Occipital lobe (tissue), 2 donors: ENCODE measurements around the gene NEUROG1. TPM values are rescaled to one million over a fixed set of nuclear protein-coding genes. Genes with fewer than 3 reads are reported as not detected.

Source experiments
- DNase-seq: peaks from one replicate; lab custom pipeline; 2025; lab: John Stamatoyannopoulos, UW
- total RNA-seq: library from RNA; depleted of rRNA; stranded (reverse); fragments of >200 nt; gene quantifications from one replicate; pipeline ENCODE4 v1.2.3, GENCODE V29; 2014

NEUROG1 gene
- total RNA-seq, 1 donor from 2014 or later, result 1.1 TPM

- no peak for DNase-seq
Observed at GRCh38 chr5:135564331-135564730, 28.6 kb upstream of the NEUROG1 start.

- DNase-seq, result no peak
Observed at GRCh38 chr5:135561266-135561665, 25.5 kb upstream of the NEUROG1 start.

DNA sequence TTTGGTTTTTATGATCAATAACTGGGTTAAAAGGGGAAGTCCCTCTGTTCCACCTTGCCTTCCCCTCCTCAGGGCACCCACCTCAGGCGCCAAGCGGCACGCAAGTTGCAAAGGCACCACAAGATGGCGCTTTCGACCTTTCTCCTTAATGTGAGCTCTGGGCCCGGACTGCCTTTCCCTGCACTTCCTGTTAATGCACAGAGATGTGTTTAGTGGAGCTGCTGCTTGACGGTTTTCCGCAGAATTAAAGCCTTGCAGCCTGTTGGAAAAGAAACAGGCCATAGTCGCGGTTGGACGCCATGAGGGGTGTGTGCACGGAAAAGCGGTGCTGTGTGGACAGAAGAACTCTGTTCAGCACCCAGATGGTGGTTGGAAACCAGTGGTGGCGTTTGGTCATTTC is 25.1 kb upstream of the NEUROG1 start:
- peak; percentile 49 for DNase-seq

DNA sequence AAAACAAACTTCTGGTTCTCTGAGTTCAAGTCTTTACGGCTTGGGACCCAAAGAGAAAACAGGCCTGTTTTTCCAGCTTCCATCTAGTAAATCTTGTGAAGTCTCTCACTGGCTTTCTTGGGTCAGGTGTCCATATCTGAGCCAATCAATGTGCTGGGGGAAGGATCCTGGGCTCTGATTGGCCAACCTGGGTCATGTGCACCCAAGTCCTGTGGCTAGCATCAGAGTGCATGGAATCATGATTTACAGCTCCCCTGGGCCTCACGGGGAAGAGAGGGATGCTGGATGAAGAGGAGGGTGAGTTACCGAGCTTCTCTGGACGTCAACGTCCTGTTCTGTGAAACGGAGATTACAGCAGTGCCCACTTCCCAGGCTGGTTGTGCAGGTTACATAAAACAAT is 23.6 kb upstream of the NEUROG1 start:
- DNase-seq, result no peak

- no peak for DNase-seq
Observed at GRCh38 chr5:135557076-135557838, 21.5 kb upstream of the NEUROG1 start.

GRCh38 chr5:135556620-135557019 is 20.9 kb upstream of the NEUROG1 start:
- DNase-seq, result no peak

DNA sequence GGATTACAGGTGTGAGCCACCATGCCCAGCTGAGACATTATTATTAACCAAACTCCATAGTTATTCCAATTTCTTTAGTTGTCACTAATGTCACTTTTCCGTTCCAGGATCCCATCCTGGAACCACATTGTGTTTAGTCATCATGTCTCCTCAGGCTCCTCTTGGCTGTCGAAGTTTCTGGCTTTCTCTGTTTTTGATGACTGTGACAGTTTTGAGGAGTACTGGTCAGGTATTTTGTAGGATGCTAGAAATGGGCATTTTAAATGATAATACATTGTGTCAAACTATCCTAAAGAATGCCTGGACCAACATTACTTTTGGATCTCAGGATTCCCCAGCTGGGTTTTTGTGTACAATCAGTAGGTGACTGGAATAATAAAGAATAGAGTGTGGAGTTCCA is 19.8 kb upstream of the NEUROG1 start:
- no peak for DNase-seq

DNA sequence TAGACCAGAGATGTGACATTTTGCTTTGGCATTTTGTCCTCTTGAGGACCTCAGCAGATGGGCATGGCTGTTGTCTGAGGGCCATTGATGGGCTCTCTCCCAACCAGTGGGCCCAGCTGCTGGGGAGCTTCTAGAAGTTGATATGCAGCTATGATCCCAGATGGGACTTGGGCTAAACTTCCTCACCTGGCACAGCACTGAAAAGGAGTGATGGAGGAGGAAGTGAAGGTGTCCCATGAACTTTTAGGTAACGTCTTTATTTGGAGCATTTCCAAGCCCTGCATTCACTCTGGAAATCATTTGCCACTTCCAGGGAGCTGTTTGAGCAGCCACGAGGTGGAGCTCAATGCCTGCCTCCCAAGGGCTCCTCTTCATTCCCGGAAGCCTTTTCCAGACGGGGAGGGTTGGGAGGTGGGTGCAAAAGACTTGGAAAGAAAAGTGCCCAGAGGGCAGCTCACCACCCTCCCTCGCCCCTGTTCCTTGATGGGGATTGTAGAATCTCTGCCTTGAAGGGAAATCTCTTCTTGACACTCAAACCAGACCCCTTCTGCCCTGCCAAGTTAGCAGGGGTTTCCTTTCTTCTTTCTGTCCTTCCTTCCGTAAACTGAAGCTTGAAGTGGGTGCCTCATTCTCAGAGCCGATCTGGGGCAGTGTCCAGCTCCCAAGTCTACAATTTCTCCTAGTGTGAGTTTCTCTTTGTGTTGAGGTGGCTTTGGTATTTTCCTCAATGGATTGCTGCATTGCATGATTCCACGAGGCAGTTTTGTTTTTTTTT is 18.1 kb upstream of the NEUROG1 start:
- DNase-seq, result no peak

GRCh38 chr5:135551593-135552447 is 16.1 kb upstream of the NEUROG1 start:
- DNase-seq, result peak; percentile 29

DNA sequence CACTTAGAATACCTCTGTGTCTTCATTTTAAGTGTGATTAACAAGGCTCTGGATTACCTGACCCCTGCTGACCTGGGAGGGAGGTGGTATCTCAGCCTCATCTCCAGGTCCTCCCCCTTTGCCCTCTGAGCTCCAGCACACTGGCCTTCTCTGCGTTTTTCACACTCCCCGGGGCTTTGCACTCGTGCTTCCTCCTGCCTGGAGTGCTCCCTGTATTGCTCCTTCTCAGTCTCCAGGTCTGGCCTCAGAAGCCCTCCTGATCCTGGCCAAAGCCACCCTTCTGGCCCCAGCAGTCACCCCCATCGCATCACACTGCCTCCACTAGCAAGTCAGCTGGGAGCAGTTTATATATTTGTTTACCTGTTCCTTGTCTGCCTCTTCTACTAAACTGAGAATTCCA is 13.6 kb upstream of the NEUROG1 start:
- DNase-seq, result no peak

DNA sequence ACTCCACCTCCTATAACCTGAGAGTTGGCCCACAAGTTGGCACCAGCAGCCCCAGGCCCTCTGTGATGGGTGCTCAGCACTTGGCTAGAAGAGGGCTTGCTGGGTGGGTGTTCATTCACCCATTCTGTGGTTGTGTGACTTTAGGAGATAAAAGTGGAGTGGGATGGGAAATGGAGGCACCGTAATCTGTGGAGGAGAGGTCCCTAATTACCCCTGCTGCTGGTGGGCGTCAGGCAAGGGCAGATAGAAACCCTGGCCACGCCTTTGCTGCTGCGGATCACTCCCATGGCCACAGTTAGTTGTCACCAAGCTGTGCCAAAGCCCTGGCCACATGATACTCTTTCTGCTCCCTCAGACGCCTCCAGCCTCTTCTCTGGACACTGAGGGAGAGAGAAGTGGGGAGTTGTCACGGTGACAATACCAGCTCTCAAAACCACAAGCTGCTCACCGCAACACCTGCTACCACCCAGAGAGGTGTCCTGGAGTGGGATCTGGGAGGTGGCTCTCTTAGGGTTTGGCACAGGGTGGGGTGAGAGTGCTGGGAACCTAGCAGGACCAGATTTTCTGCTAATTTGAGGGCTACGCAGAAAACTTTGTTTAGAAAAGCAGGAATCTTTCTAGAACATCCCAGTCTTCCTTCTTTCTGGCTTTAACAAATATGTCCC is 12.0 kb upstream of the NEUROG1 start:
- DNase-seq, result no peak

DNA sequence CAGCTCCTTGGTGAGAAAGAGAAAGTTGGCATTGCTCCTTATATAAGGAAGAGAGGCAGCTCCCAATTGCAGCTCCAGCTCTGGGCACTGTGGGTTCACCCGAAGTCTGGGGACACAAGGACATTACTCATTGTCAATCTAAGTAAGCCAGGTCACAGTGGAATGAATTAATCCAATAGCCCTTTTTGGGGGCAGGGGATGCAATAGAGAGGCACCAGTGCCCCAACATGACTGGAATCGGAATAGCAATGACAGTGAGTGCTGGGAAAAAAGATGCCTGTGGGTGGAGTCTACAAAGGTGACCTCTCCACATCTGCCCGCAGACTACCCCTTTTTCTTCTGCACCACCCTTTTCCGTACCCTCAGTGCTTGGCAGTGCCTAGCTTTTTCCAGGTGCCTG is 11.1 kb upstream of the NEUROG1 start:
- no peak for DNase-seq

GRCh38 chr5:135546101-135546500 is 10.3 kb upstream of the NEUROG1 start:
- DNase-seq, result no peak

GRCh38 chr5:135545099-135545498 is 9.3 kb upstream of the NEUROG1 start:
- DNase-seq, result no peak

DNA sequence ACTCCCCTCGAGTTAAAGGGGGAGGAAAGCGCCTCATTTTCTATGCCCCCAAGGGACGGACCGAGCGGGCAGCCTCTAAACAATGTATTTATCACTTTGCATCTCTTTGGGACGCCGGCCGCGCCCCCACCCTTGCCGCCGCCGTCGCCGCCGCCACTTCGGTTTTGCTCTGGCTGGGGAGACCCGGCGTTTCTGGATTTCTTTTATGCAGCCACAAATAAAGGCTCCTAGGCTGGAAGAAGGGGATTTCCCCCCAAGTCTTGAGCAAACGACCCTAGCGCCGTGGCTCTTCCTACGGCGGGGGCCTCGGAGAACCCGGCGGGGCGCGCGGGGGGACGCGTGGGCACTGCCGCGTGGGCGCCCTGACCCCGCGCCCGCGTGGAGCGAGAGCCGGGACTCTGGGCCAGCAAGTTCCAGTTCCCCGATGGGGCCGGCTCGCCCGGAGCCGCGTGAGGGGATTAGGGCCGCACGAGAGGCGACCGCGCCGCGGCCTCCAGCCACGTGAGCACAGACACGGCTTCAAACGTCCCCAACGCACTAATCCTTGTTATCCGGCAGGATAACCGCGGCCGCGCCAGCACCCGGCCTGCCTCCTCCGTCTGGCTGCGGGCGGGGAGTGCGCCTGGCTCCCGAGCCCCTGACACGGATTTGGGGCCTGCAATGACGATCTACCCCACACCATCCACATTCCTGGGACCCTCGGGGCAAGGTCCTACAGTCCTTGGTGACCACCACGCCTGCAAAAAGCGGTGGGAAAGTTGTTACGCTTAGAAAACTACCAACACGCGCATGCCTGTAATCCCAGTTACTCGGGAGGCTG is 7.9 kb upstream of the NEUROG1 start:
- DNase-seq, result no peak

- no peak for DNase-seq
Observed at GRCh38 chr5:135543001-135543484, 7.3 kb upstream of the NEUROG1 start.

GRCh38 chr5:135541807-135542502 is 6.2 kb upstream of the NEUROG1 start:
- no peak for DNase-seq

DNA sequence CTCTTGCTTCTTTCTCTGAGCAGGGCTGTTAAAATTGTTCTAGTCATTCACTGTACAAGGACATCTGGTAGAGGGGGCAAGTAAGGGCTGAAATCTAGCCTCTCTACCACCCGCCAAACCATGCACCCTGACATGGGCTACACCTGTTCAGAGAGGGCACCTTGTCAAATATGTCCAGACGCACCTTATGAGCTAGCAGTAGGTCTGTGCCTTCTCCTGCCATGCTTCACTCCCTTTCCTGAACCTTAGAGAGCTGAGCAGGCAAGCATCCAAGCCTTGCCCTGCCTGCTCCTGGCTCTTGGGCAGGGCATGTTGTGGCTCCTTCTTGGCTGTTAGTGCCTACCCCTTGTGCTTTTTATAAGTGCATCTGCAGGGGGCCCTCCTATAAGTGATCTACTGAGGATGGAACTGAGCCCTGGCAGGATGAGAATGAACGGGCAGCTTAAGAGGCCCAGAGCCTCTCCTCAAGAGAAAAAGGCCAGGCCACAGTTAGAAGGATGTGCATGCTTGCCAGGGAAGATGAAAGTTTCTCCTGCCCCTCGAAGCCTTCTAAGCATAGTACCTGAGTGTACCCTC is 3.8 kb upstream of the NEUROG1 start:
- DNase-seq, result no peak

DNA sequence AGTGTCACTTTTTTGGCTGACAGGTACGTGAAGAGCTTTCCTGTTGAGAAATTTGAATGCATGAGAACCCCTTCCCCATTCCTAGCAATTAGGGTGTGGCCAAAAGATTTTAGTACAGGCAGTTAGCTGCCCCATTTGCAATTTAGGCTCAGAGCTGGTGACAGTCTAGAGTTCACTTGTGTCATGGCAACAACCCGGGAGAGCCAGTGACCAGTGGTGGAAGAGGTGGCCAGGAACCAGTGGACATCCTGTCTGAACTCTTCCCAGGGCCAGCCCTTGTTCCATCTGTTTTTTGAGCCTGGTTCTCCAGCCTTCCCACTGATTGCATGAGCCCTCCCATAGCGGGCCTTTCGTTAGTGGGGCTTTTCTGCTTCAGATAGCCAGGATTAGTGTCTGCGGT is 2.5 kb upstream of the NEUROG1 start:
- DNase-seq, result no peak
